HG02970 (cell line): ENCODE results near the gene MEOX2.

Experiments
- ATAC-seq: cut with Tn5 transposase; IDR thresholded peaks from one replicate; pipeline ENCODE4 v1.9.1; 2021; ENCODE audit warnings: mild to moderate bottlenecking, moderate library complexity, moderate number of reproducible peaks; ENCODE audit not compliant: unreplicated experiment, low FRiP score

The MEOX2 gene

DNA sequence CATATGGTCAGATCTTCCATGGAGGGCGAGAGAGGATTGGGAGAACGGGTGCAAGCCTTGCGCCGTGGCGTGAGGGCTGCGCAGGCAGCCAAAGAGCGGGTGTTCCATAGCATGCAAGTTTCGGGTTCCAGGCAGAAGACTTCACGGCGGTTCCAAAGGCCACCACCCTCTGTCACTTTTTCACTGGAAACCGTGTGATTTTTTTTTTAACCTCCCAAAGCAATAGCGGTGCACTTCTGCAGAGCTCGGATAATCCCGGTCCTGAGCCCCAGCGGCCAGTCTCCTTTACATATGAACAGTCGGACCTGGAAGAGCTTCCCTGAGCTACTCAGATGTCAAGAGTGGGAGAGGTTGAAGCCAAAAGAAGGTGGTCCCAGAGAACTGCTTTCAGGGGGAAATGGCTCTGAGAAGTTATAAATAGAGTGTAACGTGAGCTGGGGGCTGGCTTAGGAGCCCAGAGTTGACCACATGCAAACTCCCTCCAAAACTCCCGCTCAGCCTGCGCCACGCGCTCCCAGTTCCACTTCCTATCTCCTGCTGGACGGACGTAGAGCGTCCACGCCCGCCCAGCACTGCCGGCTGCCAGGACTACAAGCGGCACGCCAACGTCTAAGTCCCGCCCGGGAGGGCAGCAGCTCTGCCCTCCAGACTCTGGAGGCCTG, at the start of gene MEOX2:
TSS of gene MEOX2 (minus strand) at position 389 of the 662 bp plus-strand sequence. CDS start at position 108, 281 bp downstream.
- no peak for ATAC-seq

GRCh38 chr7:15729746-15730145, 43.3 kb upstream of the MEOX2 start:
- no peak for ATAC-seq

DNA sequence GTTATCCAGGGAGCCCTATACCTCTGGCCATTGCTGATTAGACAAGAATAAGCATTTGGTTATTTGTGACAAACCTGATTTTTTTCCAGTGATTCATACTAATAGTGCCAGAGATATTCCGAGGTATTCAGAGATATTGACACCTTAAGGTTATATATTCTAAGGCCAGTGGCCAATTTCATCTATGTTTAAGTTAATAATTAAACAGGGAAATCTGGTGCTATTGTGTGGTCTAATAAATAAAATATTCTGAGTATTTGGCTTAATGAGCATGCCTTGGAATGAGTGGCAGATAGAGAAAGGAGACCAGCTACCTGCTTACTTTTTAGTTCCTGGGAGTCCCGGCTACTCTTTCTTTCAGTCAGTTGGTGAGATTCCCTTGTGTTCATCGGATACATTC, 38.6 kb upstream of the MEOX2 start:
- no peak for ATAC-seq

DNA sequence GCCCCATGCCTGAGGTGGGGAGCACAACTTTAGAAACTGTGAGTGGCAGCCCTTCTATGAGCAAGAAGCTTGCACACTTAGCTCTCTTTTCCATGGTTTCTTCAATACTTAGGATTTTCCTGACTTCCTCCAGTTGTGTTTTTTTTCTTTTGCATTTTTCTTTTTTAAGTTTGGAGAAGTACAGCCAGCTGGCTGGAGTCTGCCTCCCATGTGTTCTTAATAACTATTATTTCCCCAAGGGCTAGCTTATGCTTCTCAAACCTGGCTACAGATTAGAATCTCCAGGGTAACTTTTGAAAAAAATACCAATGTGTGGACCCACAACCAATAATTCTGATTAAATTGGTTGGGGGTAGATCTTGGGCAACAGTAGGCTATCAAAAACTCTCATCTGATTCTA, 37.4 kb upstream of the MEOX2 start:
- ATAC-seq: no peak

DNA sequence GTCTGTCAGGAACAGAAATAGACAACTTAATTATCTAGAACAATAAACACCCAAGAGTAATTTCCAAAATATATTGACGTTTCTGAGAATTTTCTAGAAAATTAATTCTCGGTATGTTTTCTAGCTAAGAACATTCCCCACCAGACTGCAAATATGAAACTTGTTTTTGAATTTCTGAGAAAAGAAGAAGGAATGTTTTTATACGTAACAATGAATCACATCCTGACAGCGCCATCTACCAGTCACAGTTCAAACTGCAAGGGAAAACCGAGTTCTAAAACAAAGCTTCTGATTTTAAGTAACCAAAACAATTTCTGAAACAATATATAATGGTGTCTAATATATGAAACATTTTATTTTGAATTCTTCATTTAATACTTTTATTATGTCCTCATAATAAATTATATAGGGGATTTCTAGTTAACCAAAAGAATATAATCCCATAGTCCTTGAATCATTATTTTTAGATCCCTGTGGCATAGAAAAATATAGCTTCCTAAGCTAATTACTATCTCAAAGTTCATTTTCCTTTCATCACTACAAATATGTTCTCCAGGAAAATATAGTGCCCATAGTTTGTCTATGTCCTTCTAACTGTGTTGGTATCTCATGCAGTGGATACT, 34.5 kb upstream of the MEOX2 start:
- no peak for ATAC-seq

DNA sequence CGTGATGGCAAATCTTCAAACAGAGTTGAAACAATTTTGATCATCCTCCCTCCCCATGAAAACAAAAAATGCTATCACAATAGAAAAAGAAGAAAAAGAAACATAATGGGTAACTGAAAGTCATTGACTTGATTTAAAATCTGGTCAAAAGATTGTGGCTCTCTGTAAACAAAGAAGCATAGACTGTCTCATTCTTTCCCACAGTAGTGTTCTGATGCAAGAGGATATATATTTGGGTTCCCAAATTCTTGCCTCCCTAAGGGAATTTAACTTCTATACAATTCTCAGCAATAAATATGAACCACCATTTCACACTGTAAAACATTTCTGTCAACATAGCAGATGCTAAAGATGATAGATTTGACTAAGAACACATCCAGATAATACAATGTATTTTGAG, 32.8 kb upstream of the MEOX2 start:
- no peak for ATAC-seq

DNA sequence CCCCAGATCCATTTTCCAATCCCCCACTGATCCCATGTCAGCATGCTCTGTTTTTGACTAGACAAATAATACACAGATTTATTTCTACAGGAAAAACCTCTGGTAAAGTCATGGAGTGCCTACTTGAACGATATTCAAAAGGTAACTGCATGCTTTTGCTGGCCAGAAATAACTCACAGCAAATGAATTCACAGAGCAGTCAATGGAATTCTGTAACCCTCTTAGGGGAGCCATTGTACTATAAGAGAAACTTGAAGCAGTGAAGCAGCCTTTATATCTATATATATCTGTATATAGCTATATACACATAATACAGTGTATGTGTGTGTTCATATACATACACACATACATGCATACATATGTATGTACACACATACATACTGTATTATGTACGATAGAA, 29.0 kb upstream of the MEOX2 start:
- no peak for ATAC-seq

DNA sequence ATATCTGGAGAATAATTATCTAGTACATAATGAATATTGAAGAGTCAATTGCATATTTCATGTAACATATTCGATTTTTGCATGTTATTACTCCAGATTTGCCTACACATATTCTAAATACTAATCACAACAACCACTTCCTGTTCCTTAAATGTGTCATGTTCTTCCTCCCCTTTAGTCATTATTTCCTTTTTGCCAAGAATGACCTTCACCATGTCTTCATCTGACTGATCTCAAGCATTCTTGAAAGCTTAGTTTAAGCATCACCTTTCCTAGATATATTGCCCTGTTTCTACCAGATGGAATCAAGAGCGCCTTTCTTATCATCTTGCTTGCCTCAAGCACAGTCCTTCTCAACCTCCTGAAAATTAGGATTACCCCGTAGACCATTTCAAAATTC, 23.5 kb upstream of the MEOX2 start:
- no peak for ATAC-seq

DNA sequence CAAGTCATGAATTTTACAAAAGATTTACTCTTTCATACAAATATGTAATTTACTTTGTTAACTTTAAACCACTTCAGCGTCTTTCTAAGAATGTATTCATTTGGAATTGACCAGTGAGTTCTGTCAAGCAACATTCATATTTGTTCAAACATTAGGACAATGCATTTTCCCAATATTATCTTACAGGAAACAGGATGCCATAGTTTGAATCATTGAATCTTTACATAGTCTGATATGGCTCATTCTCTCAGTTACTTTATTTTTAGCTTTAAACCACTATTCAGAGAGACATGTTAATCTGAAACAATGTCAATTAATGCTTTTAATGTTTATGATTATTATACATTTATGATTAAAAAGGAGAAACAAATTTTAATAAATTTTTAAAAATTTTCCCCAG, 21.1 kb upstream of the MEOX2 start:
- ATAC-seq: no peak

DNA sequence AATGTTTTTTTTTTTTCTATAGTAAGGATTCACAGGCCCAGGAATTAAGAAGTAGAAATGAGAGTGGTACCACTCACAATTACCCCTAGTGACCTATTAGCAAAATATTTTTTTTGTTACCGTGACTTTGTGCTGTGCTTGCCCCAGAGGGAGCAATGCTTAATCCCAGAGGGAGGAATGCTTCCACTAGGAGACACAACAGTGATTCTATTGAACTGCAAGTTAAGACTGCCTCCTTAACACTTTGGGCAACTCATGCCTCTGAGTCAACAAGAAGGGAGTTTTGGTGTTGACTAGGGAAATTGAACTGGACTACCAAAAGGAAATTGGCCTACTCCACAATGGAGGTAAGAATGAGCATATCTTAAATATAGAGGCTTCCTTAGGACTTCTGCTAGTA, 17.2 kb upstream of the MEOX2 start:
- no peak for ATAC-seq

DNA sequence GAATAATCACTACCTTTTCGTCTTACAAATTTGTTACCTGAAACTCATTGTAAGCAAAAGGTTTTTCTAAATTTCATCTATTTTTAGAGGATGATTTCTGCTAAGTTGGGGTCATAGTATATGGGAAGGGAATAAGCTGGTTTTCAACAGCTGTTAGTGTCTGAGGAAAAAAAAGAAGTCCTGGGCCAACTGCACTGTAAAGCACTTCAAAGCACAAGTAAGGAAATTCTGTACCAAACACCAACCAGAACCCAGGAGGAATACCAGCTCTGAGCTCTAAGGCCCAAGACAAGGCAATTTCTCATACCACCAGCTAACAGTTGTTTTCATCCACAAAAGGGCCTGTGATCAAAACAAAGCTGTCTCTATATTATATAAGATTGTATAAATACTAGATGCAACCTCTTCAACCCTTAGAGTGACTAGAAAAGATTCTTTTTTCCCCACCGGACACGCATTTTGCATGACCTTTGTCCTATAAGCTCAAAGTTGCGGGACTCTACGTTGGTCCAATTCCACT, 6.1 kb upstream of the MEOX2 start:
- no peak for ATAC-seq

- no peak for ATAC-seq
Observed at GRCh38 chr7:15688911-15689310, 2.4 kb upstream of the MEOX2 start.

DNA sequence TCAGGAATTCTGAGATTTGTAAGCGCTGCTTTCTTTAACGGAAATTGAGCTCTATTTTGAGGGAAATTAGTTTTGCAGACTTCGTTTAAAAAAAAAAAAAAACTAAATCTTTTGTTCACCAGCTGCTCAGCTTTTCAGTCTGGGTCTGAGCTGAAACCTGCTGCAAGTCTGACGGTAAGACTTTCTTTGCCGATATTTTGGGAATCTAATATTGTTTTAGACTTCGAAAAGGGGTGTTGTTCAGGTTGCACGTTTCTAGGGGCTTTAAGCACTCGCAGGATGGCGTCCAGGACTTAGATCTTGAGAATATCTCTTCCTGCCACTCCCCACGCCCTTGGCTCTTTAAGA, 1.8 kb upstream of the MEOX2 start:
- ATAC-seq: no peak

GRCh38 chr7:15687546-15688278, 1.2 kb upstream of the MEOX2 start:
- ATAC-seq: no peak

GRCh38 chr7:15686957-15687545, 568 bp upstream of the MEOX2 start:
- no peak for ATAC-seq

DNA sequence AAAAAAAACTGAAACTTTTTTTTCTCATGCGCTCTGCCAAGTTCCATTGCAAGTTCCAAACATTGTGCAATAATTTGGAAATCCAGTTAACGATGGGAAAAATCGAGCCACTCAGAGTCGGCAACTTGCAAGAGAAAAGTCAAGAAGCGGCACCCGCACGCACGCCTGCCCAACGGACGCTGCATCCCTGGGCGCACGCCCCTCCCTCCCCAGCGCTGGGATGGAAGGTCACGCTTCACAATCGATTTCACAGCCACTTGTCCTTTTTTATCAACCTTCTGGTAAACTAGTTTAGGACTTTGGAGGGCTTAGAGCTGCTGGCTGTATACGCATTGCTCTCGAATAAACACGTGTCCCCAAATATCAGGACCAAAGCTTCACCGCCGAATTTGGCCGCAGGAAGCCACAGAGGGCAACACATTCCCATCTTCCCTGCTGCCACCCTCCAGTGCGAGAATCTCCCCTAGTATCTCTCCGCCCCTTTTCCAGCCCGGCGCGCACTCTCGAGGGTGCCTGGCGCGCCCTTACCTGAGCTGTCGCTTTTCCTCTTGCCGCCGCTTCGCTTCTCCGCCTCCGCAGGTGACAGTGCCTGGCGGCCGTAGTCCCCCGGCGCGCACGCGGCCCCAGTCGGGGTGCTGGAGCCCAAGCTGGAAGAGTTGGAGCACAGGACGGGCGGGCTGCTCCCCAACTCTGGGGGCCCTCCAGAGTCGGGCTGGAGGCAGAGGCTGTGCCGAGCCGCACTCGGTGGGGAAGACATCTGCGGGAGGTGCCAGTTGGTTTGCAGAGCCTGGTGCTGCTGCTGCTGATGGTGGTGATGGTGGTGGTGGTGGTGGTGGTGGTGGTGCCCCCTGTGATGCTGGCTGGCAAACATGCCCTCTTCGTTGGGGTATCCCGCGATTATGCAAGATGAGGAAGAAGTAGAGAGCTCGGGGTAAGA, 857 bp downstream of the MEOX2 start:
- ATAC-seq: no peak

GRCh38 chr7:15684871-15685270, 1.6 kb downstream of the MEOX2 start:
- ATAC-seq: no peak

DNA sequence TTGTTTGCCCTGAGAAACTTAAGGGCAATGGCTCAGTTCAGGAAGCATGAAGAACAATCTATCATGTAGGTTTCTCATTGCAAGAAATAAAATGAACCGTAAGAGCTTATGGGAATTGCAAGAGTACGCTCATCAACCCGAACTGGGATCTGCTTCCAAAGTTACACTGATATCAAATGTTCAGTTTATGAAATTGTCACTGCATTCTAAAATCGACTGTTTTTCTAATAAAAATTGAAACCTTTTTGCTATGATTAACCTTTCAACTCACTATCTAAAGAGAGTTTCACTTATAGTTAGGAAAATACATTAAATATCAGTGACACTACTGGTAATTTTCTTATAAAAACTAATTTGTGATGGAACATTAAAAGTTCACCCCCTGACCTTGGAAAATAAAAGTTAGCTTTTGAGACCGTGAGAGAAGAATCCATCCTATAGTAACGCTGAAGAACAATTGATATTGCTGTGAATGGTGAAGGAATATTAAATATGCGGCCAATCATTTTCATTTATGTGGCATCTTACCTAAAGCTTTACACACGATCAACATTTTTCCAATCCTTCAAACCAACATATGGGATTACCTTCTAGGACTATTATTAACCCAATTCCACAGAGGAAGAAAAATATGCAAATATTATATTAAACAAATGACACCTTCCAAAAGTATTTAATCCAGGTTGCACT, 2.2 kb downstream of the MEOX2 start:
- ATAC-seq: no peak

GRCh38 chr7:15682751-15683245, 3.7 kb downstream of the MEOX2 start:
- ATAC-seq: no peak
